Measurements from ENCODE around the gene CCL2.

The CCL2 gene

DNA sequence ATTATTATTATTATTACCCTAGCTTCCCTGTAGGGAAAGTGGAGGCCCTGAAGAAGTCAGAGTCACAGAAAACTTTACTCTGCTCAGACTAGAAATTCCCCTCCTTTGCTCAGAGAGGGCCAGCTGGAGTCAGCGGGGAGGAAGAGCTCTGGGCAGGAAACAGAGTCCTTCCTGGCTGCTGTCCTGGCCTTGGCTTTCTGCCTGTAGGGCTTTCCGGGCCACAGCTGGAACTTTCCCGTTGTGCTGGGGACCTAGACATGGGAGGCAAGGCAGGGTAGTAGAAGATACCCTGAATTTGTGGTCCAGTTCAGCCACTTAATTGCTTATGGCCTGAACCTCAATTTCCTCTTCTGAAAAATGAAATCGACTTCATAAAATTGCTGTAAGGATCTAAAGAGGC lies 14.0 kb upstream of the CCL2 start:
- DNase-seq (ENCODE audit: low spot score) = peak; percentile 23

DNA sequence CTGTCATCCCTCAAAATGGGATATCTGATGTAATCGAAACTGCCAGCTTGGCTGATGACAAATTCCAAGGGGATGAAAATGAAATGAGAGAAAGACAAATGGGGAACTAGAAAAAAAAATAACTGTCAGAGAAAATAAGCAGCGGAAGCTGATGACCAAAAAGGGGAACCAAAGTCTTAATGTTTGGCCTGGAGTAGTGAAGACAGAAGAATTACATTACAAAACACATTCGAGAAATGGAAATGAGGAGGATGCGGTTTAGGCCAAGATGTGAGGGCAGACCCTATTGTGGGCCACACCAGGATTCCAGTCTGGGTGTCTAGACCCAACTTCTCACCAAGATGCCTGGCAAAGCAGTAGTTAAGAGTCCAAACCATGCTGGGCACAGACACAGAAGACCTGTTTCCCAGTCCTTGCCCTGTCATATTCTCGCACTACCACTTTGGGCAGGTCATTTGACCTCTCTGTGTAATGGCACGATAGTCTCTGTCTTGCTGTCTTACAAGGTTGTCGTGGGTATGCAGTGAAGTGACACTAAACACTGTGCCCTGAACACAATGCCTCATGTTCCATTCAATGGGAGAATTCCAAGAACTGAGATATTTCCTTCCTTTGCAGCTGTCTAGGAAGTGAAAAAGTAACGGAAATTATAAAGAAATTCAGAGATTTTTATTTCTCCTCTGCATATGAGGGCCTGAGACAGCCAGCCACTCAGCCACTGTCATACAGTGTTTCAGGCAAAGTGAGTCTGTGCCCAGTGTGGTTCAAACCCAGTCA lies 12.3 kb upstream of the CCL2 start:
- no peak for DNase-seq (ENCODE audit: low spot score)

DNA sequence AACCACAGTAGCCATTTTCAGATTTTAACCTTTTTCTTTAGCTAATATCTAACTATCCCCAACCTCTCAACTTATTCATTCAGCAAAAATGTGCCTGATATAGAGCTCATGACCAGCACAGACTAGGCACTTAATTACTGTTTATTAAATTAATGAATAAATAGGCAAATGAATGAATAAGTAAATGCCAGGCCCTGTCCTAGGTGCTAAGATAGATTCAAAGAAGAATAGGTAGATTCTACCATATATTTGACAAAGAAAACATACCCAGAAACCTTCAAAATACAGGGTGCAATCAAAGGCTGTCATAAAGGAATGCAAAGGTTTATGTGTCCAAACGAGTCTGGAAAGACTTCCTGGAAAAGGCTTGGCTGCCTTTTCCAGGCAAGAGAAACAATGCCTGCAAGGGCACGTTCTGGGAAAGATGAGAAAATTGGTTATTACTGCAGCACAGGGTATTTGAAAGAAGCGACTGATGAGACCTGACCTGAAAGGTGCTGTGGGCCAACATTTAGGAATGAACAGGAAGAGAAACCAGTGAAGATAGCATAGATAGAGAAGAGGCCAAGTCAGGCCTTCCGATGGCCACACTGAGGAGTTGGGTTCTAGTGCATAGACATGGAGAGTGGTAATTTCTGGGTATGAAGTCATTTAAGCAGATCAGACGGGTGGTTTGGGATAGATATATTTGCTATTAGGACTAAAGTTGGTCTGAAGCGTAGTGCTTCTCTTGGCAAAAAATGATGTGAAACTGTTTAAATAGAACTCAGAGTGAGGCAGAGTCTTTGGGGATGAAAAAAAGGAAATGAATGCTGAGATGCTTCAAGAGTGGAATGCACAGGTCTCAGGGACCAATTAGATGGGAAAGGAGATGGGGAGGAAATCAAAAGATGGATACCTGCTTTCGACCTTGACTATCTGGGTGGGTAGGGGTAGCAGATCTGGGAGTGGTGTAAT lies 11.4 kb upstream of the CCL2 start:
- DNase-seq (ENCODE audit: low spot score) = no peak

DNA sequence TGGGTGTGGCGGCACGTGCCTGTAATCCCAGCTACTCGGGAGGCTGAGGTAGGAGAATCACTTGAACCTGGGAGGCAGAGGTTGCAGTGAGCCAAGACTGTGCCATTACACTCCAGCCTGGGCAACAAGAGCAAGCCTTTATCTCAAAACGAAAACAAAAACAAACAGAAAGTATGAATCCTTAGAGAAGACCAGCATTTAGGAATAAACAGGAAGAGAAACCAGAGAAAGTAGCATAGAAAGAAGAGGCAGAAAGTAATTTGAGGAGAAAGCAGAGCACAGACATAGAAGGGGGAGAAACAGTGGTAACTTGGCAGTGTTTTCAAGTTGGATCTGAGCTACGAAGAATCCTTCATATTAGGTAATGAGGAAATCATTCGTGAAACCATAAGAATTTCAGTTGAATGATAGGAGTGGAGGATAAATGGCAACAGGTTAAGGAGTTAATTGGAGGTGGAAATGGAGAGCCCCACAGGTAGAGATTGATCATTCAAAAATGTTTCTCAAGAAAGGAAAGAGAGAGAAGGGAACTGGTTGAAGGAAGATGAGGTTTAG lies 9.7 kb upstream of the CCL2 start:
- DNase-seq (ENCODE audit: low spot score) = no peak

DNA sequence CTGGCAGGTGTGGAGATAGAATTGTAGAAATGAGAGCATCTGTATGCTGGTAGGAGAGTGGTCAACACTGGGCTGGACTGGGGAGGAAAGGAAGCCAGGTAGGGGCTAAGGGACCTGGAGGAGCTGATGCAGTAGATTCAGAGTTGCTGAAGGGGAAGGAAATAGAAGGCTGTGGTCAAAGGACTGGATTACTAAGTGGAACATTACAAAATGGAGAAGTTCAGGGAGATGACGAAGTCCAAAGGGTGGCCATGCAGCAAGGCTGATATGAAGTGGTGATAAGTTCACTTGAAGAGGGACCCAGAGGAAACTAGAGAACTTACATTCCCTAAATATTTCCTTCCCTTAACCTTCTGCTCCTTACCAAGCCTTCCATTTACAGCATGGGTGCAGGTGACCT lies 8.6 kb upstream of the CCL2 start:
- no peak for DNase-seq (ENCODE audit: low spot score)

DNA sequence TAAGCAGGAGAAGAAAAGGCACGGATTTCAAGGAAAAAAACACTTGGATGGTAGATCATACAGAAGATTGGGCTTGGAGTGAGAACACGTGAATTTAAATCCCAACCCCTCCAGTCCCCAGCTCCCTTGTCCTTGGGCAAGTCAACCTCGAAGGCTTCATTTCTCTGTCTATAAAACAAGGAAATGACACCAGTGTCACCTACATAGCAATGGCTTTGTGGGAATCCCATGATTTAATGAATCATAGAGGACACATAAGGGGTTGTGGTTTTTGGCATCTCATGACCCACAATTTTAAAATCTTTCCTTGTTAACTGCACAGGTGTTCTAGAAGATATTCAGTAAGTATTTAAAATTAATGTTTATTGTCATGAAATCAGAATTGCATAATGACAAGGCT lies 8.2 kb upstream of the CCL2 start:
- no peak for DNase-seq (ENCODE audit: low spot score)

DNA sequence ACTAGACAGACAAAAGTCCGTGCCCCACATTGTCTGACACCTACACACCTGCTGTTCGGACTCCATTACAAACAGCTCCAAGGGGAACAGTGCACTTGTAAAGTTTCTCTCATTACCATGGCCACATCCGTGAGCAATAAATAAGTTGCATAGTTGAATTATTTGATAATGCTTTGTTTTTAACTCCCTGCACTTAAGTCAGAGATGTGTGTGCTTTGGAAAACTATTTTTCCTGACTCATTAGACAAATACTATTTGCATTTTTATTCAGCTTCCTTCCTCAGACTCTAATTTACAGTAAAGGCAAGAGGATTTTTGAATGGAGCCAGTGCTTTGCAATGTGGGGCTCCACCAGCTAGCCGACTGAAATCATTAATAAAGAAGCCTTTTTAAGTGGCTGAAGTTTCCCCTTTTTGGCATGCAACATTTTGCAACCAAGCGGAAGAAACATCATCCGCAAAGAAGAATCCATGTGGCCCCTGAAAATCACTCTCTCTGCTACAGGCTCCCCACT lies 6.5 kb upstream of the CCL2 start:
- peak; percentile 67 for DNase-seq (ENCODE audit: low spot score)

DNA sequence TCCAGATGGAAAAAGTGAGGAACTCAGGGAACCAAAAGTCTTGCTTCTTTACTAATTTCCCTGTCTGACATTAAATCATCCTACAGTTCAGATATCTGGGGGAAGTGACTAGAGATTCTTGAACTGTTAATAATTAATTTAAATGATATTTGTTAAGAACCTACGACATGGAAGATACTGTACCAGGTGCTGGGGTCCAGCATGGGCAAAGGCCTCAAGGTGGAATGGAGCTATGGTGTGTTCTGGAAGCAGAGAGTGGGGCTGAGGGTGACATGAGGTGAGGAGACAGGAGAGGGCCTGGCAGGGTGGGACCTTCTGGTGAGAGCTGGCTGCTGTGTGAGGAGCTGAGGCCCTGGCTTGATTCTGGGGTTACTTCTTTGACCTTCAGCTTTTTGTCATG lies 6.0 kb upstream of the CCL2 start:
- no peak for DNase-seq (ENCODE audit: low spot score)

DNA sequence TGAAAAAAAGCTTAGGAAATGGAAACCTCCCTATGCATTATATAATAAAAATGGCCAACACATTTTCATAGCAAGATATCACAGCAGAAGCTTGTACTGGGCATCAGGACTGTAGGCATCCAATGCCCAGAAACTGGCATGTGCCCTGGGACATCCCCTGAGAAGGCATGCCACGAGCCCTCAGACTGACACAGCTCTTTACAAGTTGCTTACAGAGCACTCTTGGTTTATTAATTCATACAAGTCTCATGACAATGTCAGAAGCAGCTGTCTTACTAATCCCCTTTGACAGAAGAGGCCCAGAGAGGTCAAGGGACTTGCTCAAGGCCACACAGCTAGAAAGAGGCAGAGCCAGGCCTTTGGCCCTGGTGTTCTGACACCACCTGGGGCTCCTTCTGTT lies 5.6 kb upstream of the CCL2 start:
- no peak for DNase-seq (ENCODE audit: low spot score)

DNA sequence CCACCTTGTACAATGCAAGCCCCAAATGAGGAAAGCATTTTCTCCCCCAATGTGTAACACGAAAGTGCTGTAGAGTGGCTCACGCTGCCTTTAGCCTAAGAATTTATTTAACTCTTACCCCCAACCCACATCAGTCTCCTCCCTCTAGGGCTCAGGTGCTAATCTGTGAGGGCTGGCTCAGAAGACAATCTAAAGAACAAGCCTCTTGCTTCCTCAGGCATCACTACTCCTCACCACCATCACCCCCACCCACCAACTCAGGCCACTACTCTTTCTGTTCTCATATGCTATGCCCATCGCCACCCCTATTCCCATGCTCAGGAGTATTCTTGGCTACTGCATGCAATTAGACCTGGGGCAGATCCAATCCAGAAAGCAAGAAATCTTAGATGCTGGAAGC lies 3.9 kb upstream of the CCL2 start:
- DNase-seq (ENCODE audit: low spot score) = no peak

DNA sequence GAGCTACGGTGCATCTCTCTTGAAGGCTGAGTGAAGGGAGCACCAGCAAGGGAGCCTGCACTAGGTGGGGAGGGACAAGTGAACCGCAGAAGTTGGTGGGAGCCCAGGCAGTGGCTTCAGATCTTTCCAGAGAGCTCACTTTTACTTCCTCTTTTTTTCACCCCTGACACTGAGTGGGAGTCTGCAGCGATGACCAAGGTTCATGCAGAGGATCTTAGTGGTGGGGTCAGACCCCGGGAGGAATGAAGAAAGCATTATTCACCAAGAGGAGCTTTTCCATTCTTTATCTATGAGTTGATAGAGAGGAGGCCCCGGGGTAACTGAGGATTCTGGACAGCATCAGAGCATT lies 3.0 kb upstream of the CCL2 start:
- DNase-seq (ENCODE audit: low spot score) = no peak

DNA sequence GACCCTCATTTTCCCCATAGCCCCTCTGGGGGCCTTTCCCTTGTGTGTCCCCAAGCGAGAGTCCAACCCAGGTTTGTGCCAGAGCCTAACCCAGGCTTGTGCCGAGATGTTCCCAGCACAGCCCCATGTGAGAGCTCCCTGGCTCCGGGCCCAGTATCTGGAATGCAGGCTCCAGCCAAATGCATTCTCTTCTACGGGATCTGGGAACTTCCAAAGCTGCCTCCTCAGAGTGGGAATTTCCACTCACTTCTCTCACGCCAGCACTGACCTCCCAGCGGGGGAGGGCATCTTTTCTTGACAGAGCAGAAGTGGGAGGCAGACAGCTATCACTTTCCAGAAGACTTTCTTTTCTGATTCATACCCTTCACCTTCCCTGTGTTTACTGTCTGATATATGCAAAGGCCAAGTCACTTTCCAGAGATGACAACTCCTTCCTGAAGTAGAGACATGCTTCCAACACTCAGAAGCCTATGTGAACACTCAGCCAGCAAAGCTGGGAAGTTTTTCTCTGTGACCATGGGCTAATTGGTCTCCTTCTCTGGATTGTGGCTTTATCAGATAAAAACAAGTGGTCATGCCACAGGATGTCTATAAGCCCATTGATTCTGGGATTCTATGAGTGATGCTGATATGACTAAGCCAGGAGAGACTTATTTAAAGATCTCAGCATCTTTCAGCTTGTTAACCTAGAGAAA lies 2.5 kb upstream of the CCL2 start:
- DNase-seq (ENCODE audit: low spot score) = peak; percentile 90

DNA sequence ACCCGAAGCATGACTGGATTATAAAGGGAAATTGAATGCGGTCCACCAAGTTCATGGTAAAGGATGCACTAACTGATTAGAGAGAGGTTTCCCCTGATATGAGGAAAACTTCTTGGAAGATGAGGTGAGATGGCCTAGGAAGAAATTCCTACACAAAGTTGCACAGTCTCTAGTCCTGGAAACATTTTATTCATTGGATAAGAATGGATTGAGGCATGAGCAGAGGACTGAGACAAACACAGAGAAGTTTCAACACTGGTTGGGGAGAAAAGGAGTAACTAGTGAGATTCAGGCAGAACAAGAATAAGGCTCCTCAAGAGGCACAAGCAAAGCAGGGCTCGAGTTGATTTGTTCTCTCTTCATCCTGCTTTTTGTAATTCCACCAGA lies 2.0 kb upstream of the CCL2 start:
- no peak for DNase-seq (ENCODE audit: low spot score)

DNA sequence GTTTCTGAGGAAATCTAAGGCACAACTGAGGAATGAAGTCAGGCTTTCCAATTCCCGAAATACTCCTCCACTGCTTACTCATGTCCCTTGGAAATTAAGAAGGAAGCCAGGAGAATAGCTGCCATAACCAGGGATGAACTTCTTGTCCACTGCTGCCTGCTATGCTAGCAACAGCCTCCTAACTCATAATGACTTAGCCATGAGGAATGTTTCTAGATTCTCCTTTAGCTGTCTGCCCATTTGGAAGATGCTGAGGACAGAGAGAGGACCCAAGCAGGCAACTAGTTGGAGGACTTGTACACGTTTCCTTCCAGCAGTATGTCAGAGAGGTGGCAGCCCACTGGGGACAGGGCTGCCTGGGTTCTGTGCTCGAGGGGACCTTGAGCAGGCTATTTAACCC lies 939 bp upstream of the CCL2 start:
- DNase-seq (ENCODE audit: low spot score) = peak; percentile 91

DNA sequence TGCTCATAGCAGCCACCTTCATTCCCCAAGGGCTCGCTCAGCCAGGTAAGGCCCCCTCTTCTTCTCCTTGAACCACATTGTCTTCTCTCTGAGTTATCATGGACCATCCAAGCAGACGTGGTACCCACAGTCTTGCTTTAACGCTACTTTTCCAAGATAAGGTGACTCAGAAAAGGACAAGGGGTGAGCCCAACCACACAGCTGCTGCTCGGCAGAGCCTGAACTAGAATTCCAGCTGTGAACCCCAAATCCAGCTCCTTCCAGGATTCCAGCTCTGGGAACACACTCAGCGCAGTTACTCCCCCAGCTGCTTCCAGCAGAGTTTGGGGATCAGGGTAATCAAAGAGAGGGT lies 272 bp downstream of the CCL2 start:
- no peak for DNase-seq (ENCODE audit: low spot score)

DNA sequence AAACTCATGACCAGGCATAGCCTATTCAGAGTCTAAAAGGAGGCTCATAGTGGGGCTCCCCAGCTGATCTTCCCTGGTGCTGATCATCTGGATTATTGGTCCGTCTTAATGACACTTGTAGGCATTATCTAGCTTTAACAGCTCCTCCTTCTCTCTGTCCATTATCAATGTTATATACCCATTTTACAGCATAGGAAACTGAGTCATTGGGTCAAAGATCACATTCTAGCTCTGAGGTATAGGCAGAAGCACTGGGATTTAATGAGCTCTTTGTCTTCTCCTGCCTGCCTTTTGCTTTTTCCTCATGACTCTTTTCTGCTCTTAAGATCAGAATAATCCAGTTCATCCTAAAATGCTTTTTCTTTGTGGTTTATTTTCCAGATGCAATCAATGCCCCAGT lies 756 bp downstream of the CCL2 start:
- DNase-seq (ENCODE audit: low spot score) = no peak

DNA sequence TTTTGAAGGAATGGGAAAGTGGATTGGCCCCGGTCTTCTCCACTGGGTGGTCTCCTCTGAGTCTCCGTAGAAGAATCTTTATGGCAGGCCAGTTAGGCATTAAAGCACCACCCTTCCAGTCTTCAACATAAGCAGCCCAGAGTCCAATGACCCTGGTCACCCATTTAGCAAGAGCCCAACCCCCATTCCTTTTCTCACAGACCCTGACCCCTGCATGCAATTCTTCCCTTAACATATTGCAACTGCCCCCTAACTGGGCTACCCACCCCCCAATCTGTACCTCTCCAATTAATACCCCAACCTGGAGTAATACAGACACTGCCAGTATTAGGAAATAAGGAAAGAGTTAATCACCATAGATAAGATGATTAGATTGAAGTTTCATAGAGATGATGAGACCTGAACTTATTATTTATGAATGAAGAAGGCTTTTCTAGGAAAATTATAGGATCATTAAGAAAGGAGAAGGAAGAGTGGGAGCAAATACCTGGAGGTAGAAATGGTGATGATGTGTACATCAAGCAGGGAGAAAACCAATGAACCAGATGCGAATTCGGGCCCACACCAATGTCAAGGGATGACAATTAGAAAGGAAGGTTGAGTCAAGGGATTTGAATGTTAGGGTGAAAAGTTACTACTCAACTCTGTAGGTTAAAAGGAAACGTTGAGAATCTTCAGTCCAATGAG lies 2.4 kb downstream of the CCL2 start:
- DNase-seq (ENCODE audit: low spot score) = no peak

DNA sequence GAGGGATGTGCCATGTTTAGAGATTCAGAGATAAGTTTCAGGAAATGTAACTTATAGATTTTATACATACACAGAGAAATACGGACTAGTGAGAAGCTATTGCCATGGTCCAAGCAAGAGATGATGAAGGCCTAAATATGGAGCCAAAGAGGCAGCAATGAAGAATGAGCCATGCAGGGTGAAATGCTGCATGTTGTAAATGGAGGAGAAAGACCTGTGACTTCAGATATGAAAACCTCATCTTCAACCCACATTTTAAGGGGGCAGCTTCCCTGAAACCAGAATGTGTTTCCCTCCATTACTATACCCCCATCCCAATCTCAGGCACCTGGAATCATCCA lies 2.9 kb downstream of the CCL2 start:
- no peak for DNase-seq (ENCODE audit: low spot score)

DNA sequence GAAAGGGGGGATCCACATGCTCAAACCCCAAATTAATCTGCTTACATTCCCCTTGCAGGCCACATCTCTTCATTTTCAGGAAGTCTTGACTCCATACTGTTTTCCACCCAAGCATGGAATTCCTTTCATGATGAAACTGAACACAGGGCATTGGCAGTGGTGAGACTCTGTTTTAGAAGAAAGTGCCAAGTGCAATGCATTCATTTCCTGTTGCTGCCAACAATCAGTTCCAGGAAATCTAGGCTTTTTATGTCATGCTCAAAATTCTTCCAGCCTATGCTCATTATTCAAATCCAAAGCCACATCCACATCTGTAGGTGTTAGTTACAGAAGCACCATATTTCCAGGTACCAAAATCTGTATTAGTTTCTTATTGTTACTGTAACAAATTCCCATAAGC lies 4.1 kb downstream of the CCL2 start:
- DNase-seq (ENCODE audit: low spot score) = peak; percentile 56

DNA sequence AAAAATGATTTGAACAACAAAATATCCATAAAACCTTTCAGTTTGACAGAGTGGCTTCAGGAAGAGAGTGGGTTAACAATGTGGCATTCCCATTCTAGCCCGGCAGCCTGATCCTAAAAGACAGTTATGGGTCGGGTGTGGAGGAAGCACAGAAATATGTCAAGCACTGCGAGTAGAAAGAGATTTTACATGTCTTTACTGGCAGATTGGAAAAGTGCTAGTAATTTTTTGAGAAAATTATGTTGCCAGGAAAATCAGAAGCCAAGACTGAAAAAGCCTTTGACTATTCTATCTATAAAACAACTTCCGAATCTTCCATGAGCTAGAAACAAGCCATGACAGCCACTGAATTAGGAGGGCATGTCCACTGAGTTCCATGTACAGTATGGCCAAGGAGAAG lies 5.8 kb downstream of the CCL2 start:
- no peak for DNase-seq (ENCODE audit: low spot score)

DNA sequence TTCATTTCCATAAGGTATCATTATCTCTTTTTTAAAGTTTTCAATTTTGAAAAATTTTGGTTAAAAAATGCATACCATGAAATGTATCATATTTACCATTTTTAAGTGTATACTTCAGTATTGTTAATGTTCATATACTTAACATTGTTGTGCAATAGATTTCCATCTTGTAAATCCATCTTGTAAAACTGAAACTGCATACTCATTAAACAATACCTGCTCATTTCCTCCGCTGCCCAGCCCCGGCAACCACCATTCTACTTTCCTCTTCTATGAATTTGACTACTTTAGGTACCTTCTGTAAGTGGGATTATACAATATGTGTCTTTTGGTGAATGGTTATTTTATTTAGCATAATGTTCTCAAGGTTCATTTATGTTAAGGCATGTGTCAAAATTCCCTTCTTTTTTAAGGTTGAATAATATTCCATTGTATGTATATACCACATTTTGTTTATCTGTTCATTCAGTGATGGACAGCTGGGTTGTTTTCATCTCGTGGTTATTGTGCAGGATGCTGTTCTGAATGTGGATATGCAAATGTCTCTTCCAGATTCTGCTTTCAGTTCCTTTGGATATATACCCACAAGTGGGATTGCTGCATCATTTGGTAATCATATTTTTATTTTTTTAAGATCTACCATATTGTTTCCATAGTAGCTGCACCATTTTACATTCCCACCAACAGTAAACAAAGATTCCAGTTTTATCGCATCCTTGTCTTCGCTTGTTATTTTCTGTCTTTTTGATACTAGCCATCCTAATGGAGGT lies 6.7 kb downstream of the CCL2 start:
- DNase-seq (ENCODE audit: low spot score) = no peak

Measured in AG08395 (cell line).